Measurements from ENCODE around the gene HMGXB4. TPM values are rescaled to one million over a fixed set of nuclear protein-coding genes. Genes with fewer than 3 reads are reported as not detected.

Gene HMGXB4
- polyA plus RNA-seq, 3 donors, result 26.8 to 29.8 (median 28.8) TPM

DNA sequence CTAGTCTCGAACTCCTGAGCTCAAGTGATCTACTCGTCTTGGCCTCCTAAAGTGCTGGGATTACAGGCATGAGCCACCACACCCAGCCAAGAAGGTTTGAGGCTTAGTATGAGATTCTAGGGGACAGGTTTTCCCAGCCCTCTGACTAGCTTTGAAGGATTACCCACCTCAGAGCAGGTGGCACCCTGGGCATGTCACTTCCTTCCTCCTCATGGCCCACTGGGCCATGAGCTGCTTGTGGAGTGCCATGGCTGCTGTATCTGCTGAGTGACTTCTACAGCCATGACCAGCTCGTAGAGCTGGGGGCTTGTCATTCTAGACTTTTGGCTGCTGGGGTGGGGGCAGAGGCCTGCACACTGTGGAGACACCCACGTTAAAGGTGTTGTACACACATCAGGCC, 67.5 kb downstream of the HMGXB4 start:
- DNase-seq (ENCODE audit: low read depth in 3 of 3, low spot score in 2 of 3), result no peak

DNA sequence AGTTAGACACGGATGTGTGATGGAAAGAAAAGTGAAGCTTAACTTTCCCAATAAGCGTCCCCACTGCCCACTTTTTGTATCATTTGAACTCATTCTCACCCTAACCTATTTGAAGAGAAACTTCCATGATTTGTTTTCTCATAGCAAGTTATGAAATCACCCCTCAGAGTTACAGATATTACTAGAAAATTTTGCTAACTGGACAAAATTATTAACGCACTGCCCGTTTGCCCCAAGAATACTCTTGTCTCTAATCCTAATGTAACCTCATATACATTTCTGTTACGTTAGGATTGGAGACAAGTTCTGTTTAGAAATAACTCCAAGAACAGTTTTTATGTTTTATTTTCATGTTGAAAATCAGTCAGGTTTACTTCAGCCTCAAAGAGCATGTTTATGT, 67.9 kb downstream of the HMGXB4 start:
- DNase-seq (ENCODE audit: low read depth in 3 of 3, low spot score in 2 of 3), result no peak

DNA sequence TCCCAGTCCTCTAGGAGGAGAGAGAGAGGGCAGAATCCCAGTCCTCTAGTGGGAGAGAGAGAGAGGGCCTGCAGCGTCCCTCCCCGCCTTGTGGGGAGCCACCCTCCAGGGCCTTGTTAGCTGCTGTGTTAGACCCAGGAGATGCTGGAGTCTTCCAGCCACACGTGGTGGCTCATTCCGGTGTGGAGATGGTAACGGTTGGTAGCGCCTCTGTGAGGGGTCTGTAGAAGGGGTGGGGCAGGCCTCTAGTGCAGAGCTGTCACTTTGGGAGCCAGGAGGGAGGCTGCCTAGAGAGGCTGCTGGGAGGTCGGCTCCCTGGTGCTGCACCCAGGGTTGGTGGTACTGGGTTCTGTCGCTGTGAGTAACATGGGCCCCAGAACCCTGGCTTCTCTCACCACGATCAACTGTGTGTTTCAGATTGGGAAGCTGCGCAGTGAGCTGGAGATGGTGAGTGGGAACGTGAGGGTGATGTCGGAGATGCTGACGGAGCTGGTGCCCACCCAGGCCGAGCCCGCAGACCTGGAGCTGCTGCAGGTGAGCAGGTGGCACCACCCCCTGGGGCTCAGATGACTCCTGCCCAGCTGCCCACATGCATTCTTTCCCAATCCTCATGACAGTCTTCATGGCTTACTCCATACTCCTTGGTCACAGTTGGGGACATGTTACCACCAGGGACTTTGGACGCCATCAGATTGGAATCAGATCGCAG, 69.7 kb downstream of the HMGXB4 start:
- no peak for DNase-seq (ENCODE audit: low read depth in 3 of 3, low spot score in 2 of 3)

DNA sequence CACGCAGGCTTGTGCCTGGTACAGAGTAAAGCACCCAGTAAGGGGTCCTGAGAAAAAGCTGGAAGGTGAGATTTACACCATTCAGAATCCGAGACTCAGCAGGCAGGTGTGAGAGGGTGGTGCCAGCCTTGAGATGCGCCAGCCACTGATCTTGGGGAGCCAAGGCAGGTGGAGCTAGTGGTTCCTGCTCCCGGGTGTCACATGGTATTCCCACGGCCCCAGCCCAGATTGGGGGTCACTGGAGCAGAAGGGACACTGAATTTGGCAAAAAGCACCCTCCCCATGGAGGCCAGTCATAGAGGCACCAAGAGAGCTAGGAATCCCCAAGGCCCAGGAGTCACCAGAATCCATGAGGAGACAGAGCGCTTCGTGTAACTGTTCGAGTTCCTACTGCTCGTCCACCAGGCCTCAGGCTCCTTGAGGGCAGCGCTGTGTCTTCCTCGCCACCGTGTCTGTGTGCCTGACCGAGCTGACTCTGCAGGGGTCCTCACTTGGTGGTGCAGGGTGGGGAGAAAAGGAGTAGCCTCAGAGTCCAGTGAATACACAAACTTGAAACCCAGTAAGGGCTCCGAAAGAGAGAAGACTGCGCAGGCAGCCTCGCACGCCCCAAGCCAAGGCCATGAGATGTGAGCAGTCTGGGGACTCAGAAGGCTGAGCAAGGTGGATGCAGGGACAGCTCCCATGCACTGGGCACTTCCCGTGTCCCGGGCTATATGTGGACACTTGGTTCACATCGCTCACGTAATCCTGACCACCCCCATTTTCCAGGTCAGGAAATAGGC, 70.6 kb downstream of the HMGXB4 start:
- no peak for DNase-seq (ENCODE audit: low read depth in 3 of 3, low spot score in 2 of 3)

DNA sequence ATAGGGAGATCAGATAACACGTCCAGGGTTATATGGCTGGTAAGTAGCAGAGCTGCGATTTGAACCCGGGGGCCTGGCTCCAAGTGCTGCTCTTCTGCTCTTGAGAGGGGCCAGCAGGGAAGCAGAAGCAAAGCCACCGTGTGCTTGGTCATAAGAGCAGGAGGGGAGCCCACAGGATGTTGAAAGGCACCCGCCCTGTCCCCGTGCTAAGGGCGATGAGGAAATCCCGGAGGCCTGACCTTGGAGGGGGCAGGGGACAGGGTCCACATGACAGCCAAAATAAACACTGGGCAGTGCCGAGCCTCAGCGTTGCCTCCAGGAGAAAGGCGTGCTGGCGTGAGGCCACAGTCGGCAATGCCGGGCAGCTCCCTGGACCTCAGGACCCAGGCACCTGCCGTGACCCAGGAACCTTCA, 71.2 kb downstream of the HMGXB4 start:
- no peak for DNase-seq (ENCODE audit: low read depth in 3 of 3, low spot score in 2 of 3)

DNA sequence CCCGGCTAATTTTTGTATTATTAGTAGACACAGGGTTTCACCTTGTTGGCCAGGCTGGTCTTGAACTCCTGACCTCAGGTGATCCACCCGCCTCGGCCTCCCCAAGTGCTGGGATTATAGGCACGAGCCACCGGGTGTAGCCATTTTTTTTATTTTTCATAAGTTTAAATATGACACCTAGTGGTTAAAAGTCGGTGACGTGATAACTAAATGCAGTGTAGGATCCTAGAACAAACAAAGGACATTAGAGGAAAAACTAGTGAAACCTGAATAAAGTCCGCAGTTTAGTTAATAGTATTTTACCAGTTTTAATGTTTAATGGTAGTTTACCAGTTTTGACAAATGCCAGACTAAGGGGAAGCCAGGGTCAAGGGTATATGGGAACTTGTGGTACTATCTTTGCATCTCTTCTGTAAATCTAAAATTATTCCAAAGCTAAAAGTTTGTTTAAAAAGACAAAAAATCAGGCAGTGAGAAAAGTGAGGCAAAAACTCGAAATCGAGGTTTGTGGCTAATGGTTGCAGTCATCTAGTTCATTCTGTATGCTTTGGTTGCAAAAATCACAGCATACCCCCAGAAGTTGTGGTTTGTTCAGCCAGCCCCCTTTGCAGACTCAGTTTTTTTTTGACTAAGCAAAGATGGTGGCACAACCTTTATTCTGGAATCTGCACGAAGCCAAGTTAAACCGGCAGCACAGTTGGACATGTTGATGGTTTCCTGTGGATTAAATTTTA, 72.0 kb downstream of the HMGXB4 start:
- no peak for DNase-seq (ENCODE audit: low read depth in 3 of 3, low spot score in 2 of 3)

DNA sequence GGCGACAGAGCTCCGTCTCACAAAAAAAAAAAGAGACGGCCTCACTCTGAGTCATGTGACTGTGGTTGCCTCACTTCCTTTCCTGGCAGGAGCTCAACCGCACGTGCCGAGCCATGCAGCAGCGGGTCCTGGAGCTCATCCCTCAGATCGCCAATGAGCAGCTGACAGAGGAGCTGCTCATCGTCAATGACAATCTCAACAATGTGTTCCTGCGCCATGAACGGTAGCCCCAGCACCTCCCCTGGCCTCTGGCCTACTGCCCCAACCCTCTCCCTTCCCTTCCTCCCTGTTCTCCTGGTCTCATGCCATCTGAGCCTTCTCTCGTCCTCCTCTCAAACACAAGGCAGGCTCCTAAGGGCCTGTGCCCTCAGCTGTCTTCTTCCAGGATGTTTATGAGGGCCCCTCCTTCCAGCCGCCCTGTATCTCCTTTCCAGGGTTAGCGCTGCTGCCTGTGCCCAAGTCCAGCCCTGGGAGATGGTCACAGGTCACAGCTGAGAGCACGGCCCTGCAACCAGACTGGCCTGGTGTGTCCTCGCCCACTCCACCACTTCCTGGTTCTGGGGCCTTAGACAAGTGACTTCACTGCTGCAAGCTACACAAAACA, 73.1 kb downstream of the HMGXB4 start:
- DNase-seq (ENCODE audit: low read depth in 3 of 3, low spot score in 2 of 3), result no peak

DNA sequence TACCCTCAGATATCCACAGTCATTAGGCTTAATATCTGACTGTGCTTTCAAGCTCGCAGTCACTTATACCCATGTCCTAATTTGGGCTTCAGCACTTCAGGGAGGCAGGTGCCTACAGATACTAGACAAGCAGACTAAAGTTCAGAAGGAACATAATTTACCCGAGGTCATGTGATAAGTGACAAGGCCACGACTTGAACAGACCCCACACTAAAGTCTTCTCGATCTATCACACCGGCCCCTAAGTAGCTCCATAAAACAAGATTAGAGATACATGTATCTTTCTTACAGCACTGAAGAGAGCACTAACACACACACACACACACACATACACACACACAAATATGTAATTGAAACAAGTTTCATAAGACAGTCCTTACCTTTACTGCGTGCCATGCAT, 75.0 kb downstream of the HMGXB4 start:
- DNase-seq (ENCODE audit: low read depth in 3 of 3, low spot score in 2 of 3), result no peak

DNA sequence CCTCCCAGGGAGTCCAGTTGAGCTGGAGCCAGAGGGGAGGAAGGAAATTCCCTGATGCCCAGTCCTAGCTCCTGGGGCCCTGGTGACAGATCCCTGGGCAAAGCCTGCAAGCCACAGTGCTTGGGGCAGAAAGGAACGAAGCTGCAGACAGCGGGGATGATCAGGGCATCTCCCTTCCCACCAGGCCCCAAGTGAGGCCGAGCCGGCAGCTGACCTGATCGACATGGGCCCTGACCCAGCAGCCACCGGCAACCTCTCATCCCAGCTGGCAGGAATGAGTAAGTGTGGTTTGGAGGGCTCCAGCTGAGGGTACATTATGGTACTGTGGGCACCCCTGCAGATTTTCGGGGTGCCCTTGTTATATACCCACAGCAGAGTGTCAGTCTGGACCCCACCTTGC, 75.9 kb downstream of the HMGXB4 start:
- no peak for DNase-seq (ENCODE audit: low read depth in 3 of 3, low spot score in 2 of 3)

DNA sequence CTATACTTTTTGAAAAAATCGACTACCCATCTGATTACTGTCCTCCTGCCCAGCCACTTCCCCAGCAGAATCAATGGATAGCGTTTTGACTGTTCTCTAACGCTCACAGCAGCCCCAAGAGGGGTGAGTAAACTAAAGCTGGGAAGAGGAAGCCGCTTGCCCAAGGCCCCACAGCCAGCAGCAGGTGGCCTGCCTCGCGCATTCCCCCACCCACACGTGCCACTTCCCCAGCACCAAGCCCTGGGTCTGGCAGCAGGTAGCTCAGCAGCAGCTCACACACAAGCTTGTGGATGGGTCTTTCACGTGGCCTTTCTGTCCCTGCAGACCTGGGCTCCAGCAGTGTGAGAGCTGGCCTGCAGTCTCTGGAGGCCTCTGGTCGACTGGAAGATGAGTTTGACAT, 76.7 kb downstream of the HMGXB4 start:
- no peak for DNase-seq (ENCODE audit: low read depth in 3 of 3, low spot score in 2 of 3)

DNA sequence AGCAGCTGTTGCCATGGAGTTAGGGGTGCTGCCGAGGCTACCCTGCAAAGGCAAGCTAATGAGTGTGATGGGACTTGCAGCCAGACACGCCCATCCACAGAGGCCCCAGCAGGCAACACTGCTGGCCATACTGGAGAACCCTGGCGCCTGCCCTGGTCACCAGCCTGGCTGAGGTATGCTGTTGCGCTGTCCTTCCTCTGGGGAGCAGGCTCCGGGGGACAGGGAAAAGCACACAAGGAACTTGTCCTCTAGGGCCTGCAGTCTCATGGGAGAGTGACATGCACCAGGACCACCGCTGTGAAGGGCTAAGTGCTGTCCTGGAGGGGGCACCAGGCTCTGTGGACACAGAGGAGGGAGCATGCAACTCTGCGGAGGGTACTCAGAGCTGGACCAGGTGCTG, 78.2 kb downstream of the HMGXB4 start:
- DNase-seq (ENCODE audit: low read depth in 3 of 3, low spot score in 2 of 3), result no peak

DNA sequence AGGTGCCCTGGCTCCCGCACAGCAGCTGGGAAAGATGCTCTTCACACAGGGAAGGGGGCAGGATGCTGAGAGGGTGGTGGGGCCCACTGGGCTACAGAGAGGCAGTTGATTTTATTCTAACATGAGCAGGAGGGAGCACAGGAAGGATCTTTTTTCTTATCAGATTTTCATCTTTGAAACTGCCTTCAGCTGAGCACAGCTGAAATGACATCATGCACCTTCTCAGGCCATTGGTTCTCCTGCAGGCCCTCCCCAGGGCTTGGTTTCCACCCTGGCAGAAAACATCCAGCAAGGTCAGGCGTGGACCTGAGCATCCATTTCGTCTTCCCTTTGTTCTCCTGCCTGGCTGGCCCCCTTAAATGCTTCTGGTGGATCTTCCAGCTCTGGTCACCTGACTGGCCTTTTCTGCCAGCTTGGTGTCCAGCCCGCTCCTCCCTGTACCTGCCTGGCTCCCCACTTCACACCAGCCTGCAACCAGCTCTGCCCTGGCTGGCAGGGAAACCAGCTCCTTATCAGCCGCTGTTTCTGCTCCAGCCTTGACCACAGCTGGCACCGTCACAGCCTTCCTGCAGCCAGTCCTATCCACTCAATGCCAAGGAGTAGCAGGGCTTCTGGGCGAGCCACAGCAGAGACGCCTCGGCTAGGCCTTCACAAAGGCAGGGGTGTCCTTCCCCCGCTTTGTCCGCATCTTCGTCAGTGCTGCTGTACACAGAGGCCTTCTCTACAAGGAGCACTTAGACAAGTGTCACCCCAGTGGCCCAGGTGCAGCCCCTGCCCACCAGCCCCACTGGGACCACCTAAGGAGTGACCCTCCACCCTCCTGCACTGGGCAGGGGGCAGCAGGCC, 78.9 kb downstream of the HMGXB4 start:
- DNase-seq (ENCODE audit: low read depth in 3 of 3, low spot score in 2 of 3), result no peak

DNA sequence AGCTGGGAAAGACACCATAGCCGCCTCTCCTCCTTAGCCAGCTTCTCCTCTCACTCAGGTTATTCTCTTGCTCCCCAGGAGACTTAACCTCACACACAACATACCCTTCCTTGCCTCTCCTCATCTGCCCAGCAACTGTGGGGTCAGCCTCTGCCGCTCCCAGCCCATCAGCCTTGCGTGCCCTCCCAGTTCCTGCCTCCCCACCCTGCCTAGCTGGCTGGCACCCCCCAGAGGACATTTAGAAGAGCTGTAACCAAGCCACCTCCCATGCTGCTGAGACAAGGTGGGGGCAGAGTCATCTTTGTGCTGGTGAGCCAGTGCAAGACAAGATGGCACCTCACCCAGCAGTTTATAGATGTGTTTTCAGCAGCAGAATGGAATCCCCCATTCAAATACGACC, 80.6 kb downstream of the HMGXB4 start:
- DNase-seq (ENCODE audit: low read depth in 3 of 3, low spot score in 2 of 3), result no peak

DNA sequence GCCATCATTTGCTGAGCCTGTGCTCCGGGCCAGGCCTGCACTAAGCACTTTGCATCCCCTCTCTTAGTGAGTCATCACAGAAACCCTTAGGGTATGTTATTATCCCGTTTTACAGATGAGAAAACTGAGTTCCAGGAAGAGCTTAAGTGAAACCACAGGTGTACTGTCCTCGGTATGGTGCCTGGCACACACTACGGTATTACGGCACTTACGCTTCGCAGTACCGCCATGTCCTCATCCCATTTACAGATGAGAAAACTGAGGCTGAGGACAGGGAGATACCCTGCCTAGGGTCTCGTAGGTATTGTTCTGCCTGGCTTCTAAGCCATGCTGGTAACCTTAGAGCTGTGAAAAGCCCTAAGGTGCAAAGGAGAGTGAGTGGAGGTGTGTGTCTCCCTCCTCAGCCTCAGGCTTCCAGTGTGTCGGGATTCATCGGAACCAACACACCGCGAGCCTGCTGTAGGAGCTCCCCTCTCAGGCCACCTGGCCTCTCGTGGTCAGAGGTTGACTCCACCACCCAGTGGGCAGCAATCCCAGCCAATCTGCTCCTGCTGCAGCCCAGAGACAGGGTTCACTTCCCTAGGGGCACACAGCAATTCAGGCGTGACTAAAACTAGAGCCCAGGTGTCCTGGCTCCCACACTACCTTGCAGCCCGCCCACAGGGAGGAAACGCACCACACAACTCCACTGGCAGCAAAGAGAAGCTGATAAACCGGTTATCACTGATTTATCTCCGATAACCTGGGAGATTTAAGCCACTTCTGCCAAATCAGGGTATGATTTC, 84.0 kb downstream of the HMGXB4 start:
- DNase-seq (ENCODE audit: low read depth in 3 of 3, low spot score in 2 of 3), result no peak

DNA sequence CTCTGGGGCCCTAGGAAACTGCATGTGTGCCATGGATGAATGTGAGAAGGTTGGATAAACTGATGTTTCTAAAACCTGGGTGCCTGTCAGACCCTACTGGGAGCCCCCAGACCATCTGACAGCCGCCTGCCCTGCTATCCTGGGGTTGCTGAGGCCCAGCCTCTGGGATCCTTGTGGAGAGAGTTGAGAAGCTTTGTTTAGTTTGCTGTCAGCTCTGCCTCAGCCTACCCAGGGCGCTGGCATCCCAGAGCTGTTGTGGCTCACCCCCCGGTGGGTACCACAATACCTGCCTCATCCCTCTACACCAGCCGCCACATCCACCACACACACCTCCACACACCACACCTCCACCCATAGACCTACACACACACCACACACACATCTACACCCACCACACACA, 85.1 kb downstream of the HMGXB4 start:
- DNase-seq (ENCODE audit: low read depth in 3 of 3, low spot score in 2 of 3), result no peak

DNA sequence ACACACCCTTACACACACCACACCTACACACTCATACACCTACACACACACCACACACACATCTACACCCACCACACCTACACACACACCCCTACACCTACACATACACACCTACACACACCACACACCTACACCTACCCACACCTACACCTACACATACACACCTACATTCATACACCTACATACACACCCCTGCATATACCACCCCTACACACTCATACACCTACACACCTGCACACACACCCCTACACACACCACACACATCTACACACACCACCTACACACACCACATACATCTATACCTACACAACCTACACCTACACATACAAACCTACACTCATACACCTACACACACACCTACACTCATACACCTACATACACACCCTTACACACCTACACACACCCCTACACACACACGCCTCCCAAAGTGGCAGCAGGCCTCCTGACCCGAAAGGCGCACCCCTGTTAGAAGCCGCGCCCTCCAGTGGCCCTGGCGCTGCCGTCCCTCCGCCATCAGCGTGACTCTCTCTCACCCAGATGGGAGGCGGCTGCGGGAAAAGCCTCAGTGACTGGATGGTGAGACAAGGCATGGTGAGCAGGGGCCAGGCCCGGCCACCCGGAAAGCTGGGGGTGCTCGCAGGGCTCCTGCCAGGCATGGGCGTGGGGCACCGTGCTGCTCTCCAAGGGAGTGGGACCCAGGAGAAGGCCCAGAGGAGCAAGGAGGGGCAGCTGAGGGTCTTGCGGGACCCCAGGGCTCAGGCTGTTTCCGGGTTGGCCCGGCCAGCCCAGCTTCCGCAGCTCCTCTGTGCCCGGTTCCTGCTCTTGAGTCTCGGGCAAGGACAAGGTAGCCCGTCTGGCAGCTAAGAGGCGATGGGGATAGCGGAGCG, 86.6 kb downstream of the HMGXB4 start:
- DNase-seq (ENCODE audit: low read depth in 3 of 3, low spot score in 2 of 3), result no peak

DNA sequence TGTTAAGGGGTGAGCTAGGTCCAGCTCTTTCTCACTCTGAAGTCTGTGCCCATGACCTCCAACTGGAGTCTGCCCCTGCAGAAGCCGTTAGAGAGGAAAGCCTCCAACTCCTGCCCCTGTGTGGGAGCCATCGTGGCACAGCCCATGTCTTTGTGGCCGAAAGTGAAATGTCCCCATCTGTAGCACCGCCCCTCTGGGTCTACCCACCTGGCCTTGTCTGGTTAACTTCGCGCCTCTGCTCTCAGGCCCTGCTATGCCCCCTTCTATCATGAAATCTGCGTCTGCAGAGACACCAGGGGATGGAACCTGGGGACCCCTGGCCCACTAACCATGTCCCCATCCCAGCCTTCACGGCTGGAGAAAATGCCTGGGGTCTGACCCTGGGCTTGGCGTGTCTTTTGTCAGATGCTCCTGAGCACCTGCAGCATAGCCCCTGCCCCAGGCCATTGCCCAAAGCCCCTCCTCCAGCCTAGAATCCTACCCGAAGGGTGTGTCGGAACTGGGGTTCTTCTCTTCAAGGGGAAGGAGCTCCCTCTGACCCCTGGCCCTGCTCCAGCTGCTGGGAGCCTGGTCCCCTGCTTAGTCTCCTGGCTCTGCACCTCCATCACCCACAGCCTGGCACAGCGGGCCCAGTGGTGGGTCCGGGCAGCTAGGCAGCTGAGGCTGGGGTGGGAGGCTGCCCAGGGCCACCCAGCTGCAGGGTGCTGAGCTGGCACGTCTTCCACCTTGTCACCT, 87.8 kb downstream of the HMGXB4 start:
- no peak for DNase-seq (ENCODE audit: low read depth in 3 of 3, low spot score in 2 of 3)
